ENCODE data around the gene OR2AJ1.

- TF ChIP-seq ZNF600 (tag by site-specific recombination; IDR thresholded peaks at IDR 0.05) (no peak), BCL11B (tag by site-specific recombination; IDR thresholded peaks at IDR 0.05; ENCODE audit: low read depth) (no peak), CTCF (tag by site-specific recombination; IDR thresholded peaks at IDR 0.05) (no peak), ZBTB26 (tag by site-specific recombination; optimal IDR thresholded peaks at IDR 0.05) (no peak), REST (tag by site-specific recombination; IDR thresholded peaks at IDR 0.05) (no peak), ZNF561 (tag by site-specific recombination; IDR thresholded peaks at IDR 0.05; ENCODE audit: borderline replicate concordance) (no peak), ZNF830 (tag by site-specific recombination; IDR thresholded peaks at IDR 0.05; ENCODE audit: low read depth) (no peak), ZBTB21 (tag by site-specific recombination; IDR thresholded peaks at IDR 0.05) (no peak)
- TF ChIP-seq, protein P1, sequence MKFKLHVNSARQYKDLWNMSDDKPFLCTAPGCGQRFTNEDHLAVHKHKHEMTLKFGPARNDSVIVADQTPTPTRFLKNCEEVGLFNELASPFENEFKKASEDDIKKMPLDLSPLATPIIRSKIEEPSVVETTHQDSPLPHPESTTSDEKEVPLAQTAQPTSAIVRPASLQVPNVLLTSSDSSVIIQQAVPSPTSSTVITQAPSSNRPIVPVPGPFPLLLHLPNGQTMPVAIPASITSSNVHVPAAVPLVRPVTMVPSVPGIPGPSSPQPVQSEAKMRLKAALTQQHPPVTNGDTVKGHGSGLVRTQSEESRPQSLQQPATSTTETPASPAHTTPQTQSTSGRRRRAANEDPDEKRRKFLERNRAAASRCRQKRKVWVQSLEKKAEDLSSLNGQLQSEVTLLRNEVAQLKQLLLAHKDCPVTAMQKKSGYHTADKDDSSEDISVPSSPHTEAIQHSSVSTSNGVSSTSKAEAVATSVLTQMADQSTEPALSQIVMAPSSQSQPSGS (tag by site-specific recombination; IDR thresholded peaks at IDR 0.05; ENCODE audit: low read depth), result no peak
Observed at GRCh38 chr1:247914941-247915662, 9.6 kb upstream of the OR2AJ1 start.
